NCI-H2196 treated with DMSO at 0.1 percent for 48 hours (cell line): ENCODE data around the gene DNAJA3.

Experiments used
- DNase-seq: peaks from one replicate; lab custom pipeline; 2025; ENCODE audit not compliant: unreplicated experiment; lab: John Stamatoyannopoulos, UW

The DNAJA3 gene

GRCh38 chr16:4425378-4426020, at the start of gene DNAJA3:
Gene DNAJA3 (plus strand): TSS chr16:4425868. CDS start chr16:4425882, 14 bp downstream.
- DNase-seq = peak; percentile 96

DNA sequence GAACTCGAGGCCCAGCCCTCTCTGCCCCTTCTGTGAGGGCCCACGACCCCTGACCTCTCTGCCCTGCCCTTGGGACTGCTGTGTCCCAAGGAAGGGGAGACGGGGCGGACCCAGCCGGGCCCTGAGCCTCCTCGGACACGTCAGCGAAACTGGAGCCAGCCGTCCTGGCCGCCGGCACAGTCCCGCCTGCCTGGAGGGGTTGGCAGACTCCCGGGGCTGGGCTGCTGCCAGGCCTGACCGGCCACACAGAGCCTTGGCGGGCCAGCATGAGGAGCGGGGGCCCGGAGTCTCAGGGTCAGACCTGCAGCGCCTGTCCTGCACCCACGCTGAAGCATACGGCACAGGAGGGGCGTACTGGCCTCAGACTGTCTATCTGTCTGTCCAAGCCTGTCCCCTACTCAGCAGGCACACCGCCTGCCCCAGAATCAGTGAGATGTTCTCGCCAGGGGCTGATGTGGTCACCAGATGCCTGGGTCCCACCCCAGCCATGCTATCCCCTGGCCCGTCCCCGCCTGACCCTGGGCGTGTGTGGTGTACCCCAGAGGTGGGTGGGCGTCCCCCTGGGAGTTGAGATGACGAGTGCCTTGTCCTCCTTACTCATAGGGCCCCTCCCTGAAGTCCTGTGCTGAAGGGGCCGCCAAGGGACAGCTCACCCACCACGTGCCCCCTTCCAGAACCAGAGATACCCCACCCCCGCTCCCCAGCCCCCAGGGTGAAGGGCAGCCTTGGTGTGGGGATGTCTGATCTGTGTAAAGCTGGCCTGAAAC, 49.4 kb upstream of the DNAJA3 start:
- no peak for DNase-seq

DNA sequence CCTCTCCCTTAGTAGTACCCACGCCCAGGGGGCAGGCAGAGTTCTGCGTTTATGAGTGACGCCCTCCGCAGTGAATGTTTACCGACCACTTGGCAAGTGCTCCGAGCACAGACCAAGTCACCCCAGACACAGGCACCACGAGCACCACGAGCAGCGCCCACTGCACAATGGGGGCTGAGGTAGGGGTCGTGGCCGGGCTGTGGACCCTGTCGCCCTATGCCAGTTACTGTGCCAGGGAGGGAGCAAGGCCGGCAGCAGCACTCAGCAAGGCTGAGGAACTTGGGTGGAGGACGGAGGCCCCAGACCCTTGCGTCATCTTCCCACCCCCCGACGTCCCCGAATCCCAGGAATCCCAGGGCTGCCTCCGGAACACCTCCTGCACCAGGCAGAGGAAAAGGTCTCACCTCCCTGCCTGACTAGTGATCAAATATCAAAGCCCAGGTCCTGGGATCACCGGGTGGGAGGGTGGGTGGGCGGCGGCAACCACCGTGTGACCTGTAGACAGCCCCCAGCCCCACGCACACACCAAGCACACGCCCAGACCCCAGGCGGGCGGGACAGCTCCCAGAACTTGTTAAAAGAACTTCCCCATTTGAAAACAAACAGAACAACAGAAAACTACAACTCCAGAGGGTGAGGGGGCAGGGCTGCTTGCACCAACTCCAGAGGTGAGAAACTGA, 48.6 kb upstream of the DNAJA3 start:
- no peak for DNase-seq

DNA sequence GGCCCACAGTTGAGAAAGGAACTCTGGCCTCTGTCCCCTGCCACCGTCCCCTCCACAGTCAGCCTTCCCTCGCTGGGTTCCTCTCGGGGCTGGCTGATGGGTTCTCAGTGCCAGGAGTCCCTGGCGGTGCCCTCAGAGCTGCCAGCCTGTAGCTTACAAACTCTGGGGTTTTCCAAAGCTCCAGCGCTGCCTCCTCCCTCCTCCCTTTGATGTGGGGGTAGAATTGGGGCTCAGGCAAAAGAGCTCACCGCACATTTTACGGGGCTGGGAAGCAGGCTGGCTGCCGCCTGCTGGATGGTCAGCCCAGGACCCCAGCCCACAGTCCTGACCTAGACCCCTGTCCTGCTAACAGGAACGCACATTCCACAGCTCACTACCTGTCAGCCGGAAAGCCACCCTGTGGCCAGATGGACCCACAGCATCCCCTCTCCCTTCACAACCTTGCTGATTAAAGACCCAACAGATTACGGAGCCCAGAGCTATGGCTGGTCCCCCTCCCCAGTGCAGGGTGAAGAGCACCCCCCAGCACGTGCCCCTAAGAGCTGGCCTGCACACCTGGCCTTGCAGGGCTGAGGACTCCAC, 48.0 kb upstream of the DNAJA3 start:
- DNase-seq = no peak

GRCh38 chr16:4378161-4378666, 47.5 kb upstream of the DNAJA3 start:
- no peak for DNase-seq

- DNase-seq = no peak
Observed at GRCh38 chr16:4378999-4379690, 46.5 kb upstream of the DNAJA3 start.

- DNase-seq = no peak
Observed at GRCh38 chr16:4380119-4381063, 45.3 kb upstream of the DNAJA3 start.

DNA sequence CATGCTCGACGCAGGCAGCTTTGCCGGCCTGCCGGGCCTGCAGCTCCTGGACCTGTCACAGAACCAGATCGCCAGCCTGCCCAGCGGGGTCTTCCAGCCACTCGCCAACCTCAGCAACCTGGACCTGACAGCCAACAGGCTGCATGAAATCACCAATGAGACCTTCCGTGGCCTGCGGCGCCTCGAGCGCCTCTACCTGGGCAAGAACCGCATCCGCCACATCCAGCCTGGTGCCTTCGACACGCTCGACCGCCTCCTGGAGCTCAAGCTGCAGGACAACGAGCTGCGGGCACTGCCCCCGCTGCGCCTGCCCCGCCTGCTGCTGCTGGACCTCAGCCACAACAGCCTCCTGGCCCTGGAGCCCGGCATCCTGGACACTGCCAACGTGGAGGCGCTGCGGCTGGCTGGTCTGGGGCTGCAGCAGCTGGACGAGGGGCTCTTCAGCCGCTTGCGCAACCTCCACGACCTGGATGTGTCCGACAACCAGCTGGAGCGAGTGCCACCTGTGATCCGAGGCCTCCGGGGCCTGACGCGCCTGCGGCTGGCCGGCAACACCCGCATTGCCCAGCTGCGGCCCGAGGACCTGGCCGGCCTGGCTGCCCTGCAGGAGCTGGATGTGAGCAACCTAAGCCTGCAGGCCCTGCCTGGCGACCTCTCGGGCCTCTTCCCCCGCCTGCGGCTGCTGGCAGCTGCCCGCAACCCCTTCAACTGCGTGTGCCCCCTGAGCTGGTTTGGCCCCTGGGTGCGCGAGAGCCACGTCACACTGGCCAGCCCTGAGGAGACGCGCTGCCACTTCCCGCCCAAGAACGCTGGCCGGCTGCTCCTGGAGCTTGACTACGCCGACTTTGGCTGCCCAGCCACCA, 44.4 kb upstream of the DNAJA3 start:
- no peak for DNase-seq

GRCh38 chr16:4381935-4382794, 43.5 kb upstream of the DNAJA3 start:
- no peak for DNase-seq

GRCh38 chr16:4382795-4383357, 42.8 kb upstream of the DNAJA3 start:
- DNase-seq = no peak

- DNase-seq = no peak
Observed at GRCh38 chr16:4383591-4384444, 41.9 kb upstream of the DNAJA3 start.

- no peak for DNase-seq
Observed at GRCh38 chr16:4384509-4384942, 41.1 kb upstream of the DNAJA3 start.

DNA sequence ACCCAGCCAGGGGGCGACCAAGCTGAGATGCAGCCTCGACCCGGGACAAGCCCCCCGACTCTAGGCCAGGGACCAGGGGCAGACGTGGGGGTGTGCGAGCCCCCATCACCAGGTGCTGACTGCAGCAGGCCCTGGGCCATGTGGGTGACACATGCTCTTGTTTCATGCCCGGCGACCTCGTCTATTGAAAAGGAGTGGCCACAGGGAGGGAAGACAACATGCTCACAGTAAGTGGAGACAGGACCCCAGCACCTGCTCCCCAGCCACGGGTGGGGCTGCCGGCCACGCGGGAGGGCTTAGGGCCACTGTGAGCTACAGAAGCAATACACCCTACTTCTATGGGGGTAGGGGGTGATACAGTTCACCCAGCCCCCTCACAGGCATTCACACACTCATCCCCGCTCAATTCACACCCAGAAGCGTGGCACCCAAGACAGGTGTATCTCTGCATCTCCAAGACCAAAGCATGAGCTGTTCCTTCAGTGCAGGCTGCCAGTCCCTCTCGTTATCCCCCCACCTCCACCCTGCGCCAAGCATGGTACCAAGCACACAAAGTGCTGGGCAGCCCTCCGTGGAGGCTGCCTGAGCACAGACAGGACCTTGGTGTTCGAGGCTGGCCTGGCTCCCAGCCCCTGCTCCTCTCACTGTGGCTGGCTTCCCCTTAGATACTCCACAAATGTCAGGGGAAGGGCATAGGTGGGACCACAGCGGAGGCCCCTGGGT, 40.4 kb upstream of the DNAJA3 start:
- DNase-seq = no peak

DNA sequence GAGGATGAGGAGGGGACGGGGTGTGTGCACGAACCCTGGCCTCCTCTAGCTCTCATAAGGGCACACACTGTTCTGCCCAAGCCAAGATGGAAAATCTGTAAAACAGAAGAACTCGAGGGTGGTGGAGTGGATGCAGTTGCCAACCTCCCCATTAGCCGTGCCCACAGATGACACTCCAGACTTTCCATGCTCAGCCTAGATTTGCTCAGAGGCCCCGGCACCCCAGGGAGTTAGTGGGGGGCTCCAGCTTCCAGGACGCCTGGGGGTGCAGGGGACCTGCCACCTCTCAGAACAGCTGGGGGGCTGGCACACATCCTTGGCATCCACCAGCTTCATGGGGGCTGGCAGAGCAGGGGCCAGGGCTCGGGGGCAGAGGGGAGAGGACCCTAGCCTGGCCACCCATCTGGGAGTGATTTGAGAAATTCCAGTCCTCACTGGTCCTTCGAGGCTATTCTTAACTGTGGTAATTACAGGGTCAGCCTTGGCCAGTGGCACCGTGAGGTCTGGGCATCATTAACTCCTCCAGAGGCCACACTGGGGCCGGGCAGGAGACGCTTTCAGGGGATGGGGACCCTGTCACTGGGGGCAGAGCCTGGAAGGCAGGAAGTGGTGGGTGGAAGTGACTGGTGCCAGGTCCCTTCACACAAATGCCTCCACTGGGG, 39.7 kb upstream of the DNAJA3 start:
- DNase-seq = no peak

DNA sequence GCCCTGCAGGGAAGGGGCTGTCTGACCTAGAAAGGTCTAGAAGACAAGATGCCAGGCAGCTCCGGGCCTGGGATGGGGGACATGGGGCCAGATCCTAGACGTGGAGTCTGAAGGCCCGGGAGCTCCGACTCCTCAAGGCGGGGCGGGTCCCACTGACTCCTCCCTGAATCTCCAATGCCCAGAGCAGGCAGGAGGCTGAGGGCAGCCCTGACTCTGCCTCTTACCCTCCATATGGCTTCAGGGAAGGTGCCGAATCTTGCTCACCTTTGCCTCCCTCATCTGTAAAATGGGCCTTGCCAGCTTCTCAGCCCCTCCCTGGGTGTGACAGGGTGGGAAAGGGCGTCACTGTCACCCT, 39.2 kb upstream of the DNAJA3 start:
- no peak for DNase-seq
